Suprapubic skin (tissue), 4 donors: ENCODE results near the gene PRICKLE3. TPM values are rescaled to one million over a fixed set of nuclear protein-coding genes. Genes with fewer than 3 reads are reported as not detected.

Experiments used
- DNase-seq, 2 donors: peaks; one replicate each; pipeline ENCODE4 v3.0.0-alpha.2; 2019; ENCODE audit warnings: low spot score in 2 of 2
- H3K27ac ChIP-seq: fragments of 200-600 bp; sonication (generic); one replicate; pipeline ENCODE4 v1.5.1; 2019
- H3K27me3 ChIP-seq: fragments of 200-600 bp; sonication (generic); one replicate; pipeline ENCODE4 v1.5.1; 2019
- H3K36me3 ChIP-seq: fragments of 200-600 bp; sonication (generic); one replicate; pipeline ENCODE4 v1.5.1; 2019
- H3K4me1 ChIP-seq: fragments of 200-600 bp; sonication (generic); one replicate; pipeline ENCODE4 v1.5.1; 2019
- H3K4me3 ChIP-seq: fragments of 200-600 bp; sonication (generic); one replicate; pipeline ENCODE4 v1.5.1; 2019; ENCODE audit warnings: mild to moderate bottlenecking
- H3K9me3 ChIP-seq: fragments of 200-600 bp; sonication (generic); one replicate; pipeline ENCODE4 v1.5.1; 2019
- CTCF ChIP-seq, 2 donors: fragments of 200-600 bp in 1 of 2; fragments of 450-650 bp in 1 of 2; sonication (generic) in 1 of 2; IDR thresholded peaks; one replicate each; pipeline ENCODE4 v1.5.1; 2016 to 2019; ENCODE audit warnings: antibody characterized with exemption in 2 of 2, mild to moderate bottlenecking in 1 of 2, moderate library complexity in 1 of 2
- EP300 ChIP-seq: sonication (generic); formaldehyde crosslinking; IDR thresholded peaks from one replicate; pipeline ENCODE4 v1.6.1; 2017; ENCODE audit warnings: antibody characterized with exemption
- POLR2A ChIP-seq, 2 donors: fragments of 450-650 bp; IDR thresholded peaks; one replicate each; pipeline ENCODE4 v1.6.1; 2017; ENCODE audit warnings: antibody characterized with exemption in 2 of 2, mild to moderate bottlenecking in 2 of 2, moderate library complexity in 2 of 2
- POLR2AphosphoS5 ChIP-seq, 3 donors: sonication (generic); formaldehyde crosslinking; IDR thresholded peaks; one replicate each; pipeline ENCODE4 v1.6.1; 2017; ENCODE audit warnings: antibody characterized with exemption in 3 of 3
- WGBS: methylation state at CpG from one replicate; pipeline ENCODE4 v1.1.5; 2018; 5-methylcytosine and 5-hydroxymethylcytosine counted together
- total RNA-seq, 4 donors: library from RNA; depleted of rRNA; stranded (reverse); fragments of >200 nt; gene quantifications; one replicate each; pipeline ENCODE4 v1.1.0, GENCODE V29; 2016

PRICKLE3 gene
- total RNA-seq, 4 donors from 2014 or later, result 20.8 to 47.9 (median 31.1) TPM

- Histone ChIP-seq H3K27me3 (no peaks in the 10 kb centered on the region), H3K4me3 (no peak overlapping the region), H3K4me1 (peaks cover 11% of the 10 kb centered on the region), H3K9me3 (no peaks in the 10 kb centered on the region), H3K36me3 (no peaks in the 10 kb centered on the region), H3K27ac (no peak overlapping the region)
- TF ChIP-seq POLR2A (IDR thresholded peaks at IDR 0.05), result no peak
- WGBS, result 56% methylated on average over 2 of the region's 2 CpGs
- no peak for DNase-seq
Observed at GRCh38 chrX:49193542-49193964, 7.4 kb upstream of the PRICKLE3 start.

- peak in 1 of 2 donors; percentile 33 for TF ChIP-seq CTCF (IDR thresholded peaks at IDR 0.05)
- TF ChIP-seq POLR2AphosphoS5 (IDR thresholded peaks at IDR 0.05), result no peak
- no peak for TF ChIP-seq EP300
- TF ChIP-seq POLR2A (IDR thresholded peaks at IDR 0.05), result no peak
- Histone ChIP-seq H3K4me3 (no peak overlapping the region), H3K27me3 (no peaks in the 10 kb centered on the region), H3K9me3 (no peaks in the 10 kb centered on the region), H3K4me1 (peaks cover 14% of the 10 kb centered on the region), H3K36me3 (no peaks in the 10 kb centered on the region), H3K27ac (no peak overlapping the region)
- 71% methylated on average over 10 of the region's 10 CpGs for WGBS
- no peak for DNase-seq
Observed at GRCh38 chrX:49192722-49193328, 6.7 kb upstream of the PRICKLE3 start.

GRCh38 chrX:49191574-49192011 is 5.4 kb upstream of the PRICKLE3 start:
- TF ChIP-seq POLR2AphosphoS5 (IDR thresholded peaks at IDR 0.05), result no peak
- TF ChIP-seq CTCF (IDR thresholded peaks at IDR 0.05), result no peak
- TF ChIP-seq EP300, result no peak
- no peak for TF ChIP-seq POLR2A (IDR thresholded peaks at IDR 0.05)

DNA sequence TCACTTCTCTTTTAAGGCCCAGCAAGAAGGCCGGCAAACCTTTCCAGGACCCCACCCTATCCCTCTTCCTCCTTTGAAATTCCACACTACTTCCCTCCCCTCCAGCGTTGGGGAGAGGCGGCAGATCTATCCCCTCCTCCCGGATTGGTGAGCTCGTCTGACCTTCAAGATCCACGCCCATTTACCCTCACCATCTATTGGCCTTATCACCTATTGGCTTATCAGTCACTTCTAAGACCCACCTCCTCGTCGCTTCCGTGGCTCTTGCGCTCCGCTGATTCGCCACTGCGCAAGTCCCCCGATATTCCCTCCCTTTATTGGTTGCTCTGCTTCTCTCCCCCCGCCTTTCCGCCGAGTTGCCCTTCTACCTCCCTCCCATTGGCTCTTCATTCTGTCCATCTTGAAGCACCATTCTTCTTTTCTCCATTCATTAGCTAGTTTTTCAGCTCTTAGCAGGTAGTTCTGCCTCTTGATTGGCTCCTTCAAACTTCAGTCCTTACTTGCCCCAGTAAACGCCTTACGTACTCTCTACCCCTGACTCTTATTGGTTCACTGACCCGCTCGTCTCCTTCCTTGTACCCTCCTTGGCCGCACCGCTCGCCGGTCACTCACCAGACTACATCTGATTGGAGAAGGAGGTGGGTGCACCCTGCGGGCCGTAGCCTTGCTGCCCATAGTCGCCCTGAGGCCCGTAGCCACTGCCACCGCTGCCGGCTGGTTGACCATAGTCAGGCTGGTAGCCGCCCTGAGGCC is 4.8 kb upstream of the PRICKLE3 start:
- WGBS, result 43% methylated on average over 29 of the region's 32 CpGs
- peaks cover 14% of the 10 kb centered on the region for H3K4me1 ChIP-seq
- no peaks in the 10 kb centered on the region for H3K9me3 ChIP-seq
- H3K36me3 ChIP-seq, result no peaks in the 10 kb centered on the region
- TF ChIP-seq EP300 (no peak), CTCF (IDR thresholded peaks at IDR 0.05) (no peak), POLR2AphosphoS5 (IDR thresholded peaks at IDR 0.05) (no peak), POLR2A (IDR thresholded peaks at IDR 0.05) (peak in 1 of 2 donors; percentile 26)
- peak overlapping the region; percentile 66 for H3K4me3 ChIP-seq
- DNase-seq, result peak; percentile 92 to 95
- H3K27me3 ChIP-seq, result no peaks in the 10 kb centered on the region
- H3K27ac ChIP-seq, result peak overlapping the region; percentile 79

More at GRCh38 chrX:49191574-49192011, 5.4 kb upstream of the PRICKLE3 start:
- Histone ChIP-seq H3K4me3 (peak overlapping the region; percentile 66), H3K36me3 (no peaks in the 10 kb centered on the region), H3K4me1 (peaks cover 14% of the 10 kb centered on the region), H3K27ac (peak overlapping the region; percentile 77), H3K9me3 (no peaks in the 10 kb centered on the region), H3K27me3 (no peaks in the 10 kb centered on the region)
- 70% methylated on average over 21 of the region's 34 CpGs for WGBS
- DNase-seq, result no peak

DNA sequence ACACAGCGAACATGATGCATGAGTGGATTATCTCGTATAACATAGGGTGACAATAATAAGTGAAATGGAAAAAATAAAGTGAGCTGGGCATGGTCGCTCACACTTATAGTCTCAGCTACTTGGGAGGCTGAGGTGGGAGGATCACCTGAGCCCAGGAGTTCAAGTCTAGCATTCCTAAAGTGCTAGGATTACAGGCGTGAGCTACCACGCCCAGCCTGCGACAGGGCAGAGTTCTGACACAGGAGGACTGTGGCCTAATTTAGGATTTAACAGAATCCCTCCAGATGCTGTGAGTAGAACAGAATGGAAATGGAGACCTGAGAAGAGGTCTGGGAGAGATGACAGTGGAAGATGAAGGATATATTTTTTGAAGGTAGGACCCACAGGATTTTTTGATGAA is 3.4 kb upstream of the PRICKLE3 start:
- Histone ChIP-seq H3K27me3 (no peaks in the 10 kb centered on the region), H3K4me1 (peaks cover 23% of the 10 kb centered on the region), H3K27ac (no peak overlapping the region), H3K36me3 (no peaks in the 10 kb centered on the region), H3K9me3 (no peaks in the 10 kb centered on the region), H3K4me3 (peak overlapping the region; percentile 41)
- 64% methylated on average over 6 of the region's 6 CpGs for WGBS
- no peak for TF ChIP-seq EP300
- no peak for TF ChIP-seq POLR2A (IDR thresholded peaks at IDR 0.05)
- no peak for TF ChIP-seq POLR2AphosphoS5 (IDR thresholded peaks at IDR 0.05)
- TF ChIP-seq CTCF (IDR thresholded peaks at IDR 0.05), result no peak
- DNase-seq, result no peak
